Glutamatergic neuron (in vitro differentiated cells): ENCODE data around the gene TENT4A. TPM values are rescaled to one million over a fixed set of nuclear protein-coding genes. Genes with fewer than 3 reads are reported as not detected.
A peak's percentile ranks its signal among the peaks of the same experiment; 100 is the strongest.

Experiments
- DNase-seq: peaks from one replicate; pipeline ENCODE4 v3.0.0; 2022
- H3K27ac Mint-ChIP-seq: one replicate; pipeline ENCODE4 v1.8.0; 2020; ENCODE audit warnings: mild to moderate bottlenecking, mixed read lengths, inconsistent platforms; ENCODE audit not compliant: unreplicated experiment
- H3K27me3 Mint-ChIP-seq: one replicate; pipeline ENCODE4 v1.8.0; 2020; ENCODE audit warnings: mild to moderate bottlenecking, moderate library complexity, mixed read lengths, inconsistent platforms; ENCODE audit not compliant: unreplicated experiment
- H3K36me3 Mint-ChIP-seq: one replicate; pipeline ENCODE4 v1.8.0; 2020; ENCODE audit warnings: mild to moderate bottlenecking, mixed read lengths, inconsistent platforms; ENCODE audit not compliant: unreplicated experiment
- H3K4me1 Mint-ChIP-seq: one replicate; pipeline ENCODE4 v1.8.0; 2020; ENCODE audit warnings: mild to moderate bottlenecking, low read depth, mixed read lengths, inconsistent platforms; ENCODE audit not compliant: unreplicated experiment
- H3K4me3 Mint-ChIP-seq: one replicate; pipeline ENCODE4 v1.8.0; 2020; ENCODE audit warnings: mild to moderate bottlenecking, mixed read lengths, inconsistent platforms; ENCODE audit not compliant: unreplicated experiment
- H3K9me3 Mint-ChIP-seq: one replicate; pipeline ENCODE4 v1.8.0; 2020; ENCODE audit warnings: mild to moderate bottlenecking, moderate library complexity, mixed read lengths, inconsistent platforms; ENCODE audit not compliant: unreplicated experiment
- total RNA-seq: library from RNA; stranded (reverse); fragmentation: NEBNext Ultra II Directional; extraction: Animal tissue kit (Norgen Biotek cat#: 25700); gene quantifications from one replicate; pipeline ENCODE4 v1.2.1, GENCODE V29; 2021; ENCODE audit not compliant: unreplicated experiment
- TF ChIP-seq, protein P1 (sequence below): fragments of 200-600 bp; sonication (generic); IDR thresholded peaks from one replicate; pipeline ENCODE4 v1.5.0; 2021; ENCODE audit not compliant: partially characterized antibody, unreplicated experiment

Gene TENT4A
- total RNA-seq, 1 donor from 2014 or later = 23.7 TPM

DNA sequence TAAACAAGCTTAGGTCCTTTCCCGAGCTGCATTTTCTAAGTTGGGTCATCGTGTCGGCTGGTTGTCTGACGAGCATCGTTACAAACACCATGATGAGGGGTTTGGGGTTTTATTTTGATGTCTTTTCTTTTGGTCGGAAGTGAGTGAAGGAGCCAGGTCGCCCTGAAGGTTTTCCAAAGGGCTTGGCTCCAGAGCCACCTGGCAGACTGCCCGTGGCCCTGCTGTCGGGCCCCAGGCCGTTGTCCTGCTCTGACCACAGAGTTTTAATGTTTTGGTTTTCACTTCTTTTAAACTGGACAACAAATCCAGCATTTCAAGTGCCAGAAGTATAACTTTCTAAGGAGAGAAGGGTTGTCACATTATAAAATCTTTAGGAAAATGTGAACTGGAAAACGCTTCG lies 42.3 kb downstream of the TENT4A start:
- Mint-ChIP-seq H3K9me3 (peaks cover 6% of the 10 kb centered on the region), H3K27me3 (no peaks in the 10 kb centered on the region), H3K36me3 (no peaks in the 10 kb centered on the region), H3K27ac (no peak overlapping the region), H3K4me1 (no peaks in the 10 kb centered on the region), H3K4me3 (no peak overlapping the region)
- TF ChIP-seq, protein P1, sequence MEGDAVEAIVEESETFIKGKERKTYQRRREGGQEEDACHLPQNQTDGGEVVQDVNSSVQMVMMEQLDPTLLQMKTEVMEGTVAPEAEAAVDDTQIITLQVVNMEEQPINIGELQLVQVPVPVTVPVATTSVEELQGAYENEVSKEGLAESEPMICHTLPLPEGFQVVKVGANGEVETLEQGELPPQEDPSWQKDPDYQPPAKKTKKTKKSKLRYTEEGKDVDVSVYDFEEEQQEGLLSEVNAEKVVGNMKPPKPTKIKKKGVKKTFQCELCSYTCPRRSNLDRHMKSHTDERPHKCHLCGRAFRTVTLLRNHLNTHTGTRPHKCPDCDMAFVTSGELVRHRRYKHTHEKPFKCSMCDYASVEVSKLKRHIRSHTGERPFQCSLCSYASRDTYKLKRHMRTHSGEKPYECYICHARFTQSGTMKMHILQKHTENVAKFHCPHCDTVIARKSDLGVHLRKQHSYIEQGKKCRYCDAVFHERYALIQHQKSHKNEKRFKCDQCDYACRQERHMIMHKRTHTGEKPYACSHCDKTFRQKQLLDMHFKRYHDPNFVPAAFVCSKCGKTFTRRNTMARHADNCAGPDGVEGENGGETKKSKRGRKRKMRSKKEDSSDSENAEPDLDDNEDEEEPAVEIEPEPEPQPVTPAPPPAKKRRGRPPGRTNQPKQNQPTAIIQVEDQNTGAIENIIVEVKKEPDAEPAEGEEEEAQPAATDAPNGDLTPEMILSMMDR = no peak
- no peak for DNase-seq

DNA sequence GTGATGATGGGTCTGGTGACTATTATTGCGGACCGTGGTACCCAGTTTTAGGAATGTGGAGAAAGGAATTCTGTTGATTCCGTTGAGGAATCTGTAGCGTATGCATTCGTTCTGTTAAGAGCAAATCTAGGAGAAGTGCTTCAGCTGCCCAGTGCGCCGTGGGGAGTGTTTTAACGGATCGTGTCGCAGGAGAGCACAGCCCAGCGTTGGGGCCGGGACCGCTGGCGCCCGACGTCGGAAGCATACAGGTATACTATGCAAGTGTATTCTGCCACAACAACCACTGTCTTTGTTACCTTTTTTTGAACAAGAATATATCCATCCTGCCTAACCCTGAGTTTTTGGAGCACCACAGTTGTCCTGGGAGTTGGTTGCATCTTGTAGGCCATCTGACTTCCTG lies 42.7 kb downstream of the TENT4A start:
- no peaks in the 10 kb centered on the region for H3K36me3 Mint-ChIP-seq
- no peaks in the 10 kb centered on the region for H3K27me3 Mint-ChIP-seq
- H3K4me3 Mint-ChIP-seq = no peak overlapping the region
- peak; percentile 1 for DNase-seq
- TF ChIP-seq, protein P1 = no peak
- peaks cover 6% of the 10 kb centered on the region for H3K9me3 Mint-ChIP-seq
- H3K27ac Mint-ChIP-seq = no peak overlapping the region
- H3K4me1 Mint-ChIP-seq = no peaks in the 10 kb centered on the region

DNA sequence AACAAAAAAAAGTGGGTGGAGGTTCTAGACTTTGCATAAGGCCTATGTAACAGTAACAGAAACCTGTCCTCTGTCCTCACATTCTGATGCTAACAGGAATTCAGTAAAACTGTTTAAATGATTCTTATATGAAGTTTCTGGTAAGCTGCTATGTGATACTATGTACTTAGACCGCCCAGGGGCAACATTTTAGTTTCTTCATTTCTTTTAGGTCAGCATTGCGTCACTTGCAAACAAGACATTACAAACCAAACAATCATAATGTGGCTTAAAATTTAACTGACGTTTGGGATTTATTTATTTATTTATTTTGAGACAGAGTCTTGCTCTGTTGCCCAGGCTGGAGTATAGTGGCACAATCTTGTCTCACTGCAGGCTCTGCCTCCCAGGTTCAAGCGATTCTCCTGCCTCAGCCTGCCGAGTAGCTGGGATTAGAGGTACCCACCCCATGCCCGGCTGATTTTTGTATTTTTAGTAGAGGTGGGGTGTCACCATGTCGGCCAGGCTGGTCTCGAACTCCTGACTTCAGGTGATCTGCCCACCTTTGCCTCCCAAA lies 44.3 kb downstream of the TENT4A start:
- Mint-ChIP-seq H3K36me3 (no peaks in the 10 kb centered on the region), H3K4me3 (no peak overlapping the region), H3K27ac (no peak overlapping the region), H3K4me1 (no peaks in the 10 kb centered on the region), H3K9me3 (peaks cover 6% of the 10 kb centered on the region), H3K27me3 (peaks cover 2% of the 10 kb centered on the region)
- DNase-seq = no peak
- TF ChIP-seq, protein P1 = no peak

DNA sequence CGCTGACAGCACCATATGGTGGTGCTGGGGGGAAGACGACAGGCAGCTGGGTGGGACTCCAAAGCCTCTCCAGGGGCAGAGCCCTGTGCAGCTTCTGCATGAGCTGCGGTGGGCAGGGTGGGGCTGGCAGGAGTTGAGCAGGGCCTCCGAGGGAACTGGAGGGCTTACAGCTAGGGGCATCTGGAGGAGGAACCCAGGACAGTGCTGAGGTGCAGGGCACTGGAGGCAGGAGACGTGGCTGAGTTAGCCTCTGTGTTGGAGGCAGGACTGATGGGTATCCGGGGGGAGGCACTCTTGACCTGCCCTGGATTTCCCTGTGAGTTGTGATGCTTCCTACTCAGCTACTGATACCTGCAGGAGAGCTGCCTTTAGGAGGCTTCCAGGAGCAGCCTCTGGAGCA lies 45.0 kb downstream of the TENT4A start:
- Mint-ChIP-seq H3K27ac (no peak overlapping the region), H3K4me3 (no peak overlapping the region)

DNA sequence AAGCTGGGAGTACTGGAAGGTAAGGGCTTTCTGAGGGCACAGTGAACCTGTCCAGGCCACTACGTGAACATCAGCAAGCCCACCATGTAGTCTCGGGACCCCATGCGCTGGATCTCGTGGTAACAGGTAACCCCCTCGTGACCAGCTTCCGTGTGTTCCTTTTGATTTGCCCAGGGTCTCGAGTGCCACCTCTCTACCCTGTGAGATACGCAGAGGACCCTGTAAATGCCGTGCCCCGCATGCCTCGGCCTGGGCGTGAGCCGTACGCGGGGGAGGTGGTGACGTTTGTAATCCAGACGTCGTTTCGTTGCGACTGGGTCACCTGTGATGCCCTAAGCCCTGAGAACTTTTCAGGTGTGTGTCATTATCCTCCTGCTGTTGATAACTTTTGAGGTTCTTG lies 45.5 kb downstream of the TENT4A start:
- Mint-ChIP-seq H3K36me3 (no peaks in the 10 kb centered on the region), H3K4me1 (peaks cover 1% of the 10 kb centered on the region), H3K4me3 (no peak overlapping the region), H3K9me3 (peaks cover 7% of the 10 kb centered on the region), H3K27me3 (peaks cover 5% of the 10 kb centered on the region), H3K27ac (no peak overlapping the region)
- TF ChIP-seq, protein P1 = no peak
- DNase-seq = no peak

More for the DNA sequence above, 45.0 kb downstream of the TENT4A start:
- Mint-ChIP-seq H3K27me3 (peaks cover 4% of the 10 kb centered on the region), H3K4me1 (no peaks in the 10 kb centered on the region), H3K36me3 (no peaks in the 10 kb centered on the region), H3K9me3 (peaks cover 7% of the 10 kb centered on the region)
- TF ChIP-seq, protein P1 = no peak
- no peak for DNase-seq
